GM19395 (cell line): ENCODE data around the gene RAD51AP2.
"Not testable (repeated sequence)": the region's sequence is repeated elsewhere in the genome, so short reads cannot be mapped to it uniquely, and the experiment has no call there.

ENCODE experiments used
- ATAC-seq: cut with Tn5 transposase; IDR thresholded peaks from one replicate; pipeline ENCODE4 v1.9.1; 2021; ENCODE audit warnings: mild to moderate bottlenecking, moderate library complexity; ENCODE audit not compliant: unreplicated experiment

Gene RAD51AP2

GRCh38 chr2:17538022-17538843, 20.0 kb upstream of the RAD51AP2 start:
- ATAC-seq: peak; percentile 40

- ATAC-seq: no peak
Observed at GRCh38 chr2:17536416-17536815, 18.2 kb upstream of the RAD51AP2 start.

DNA sequence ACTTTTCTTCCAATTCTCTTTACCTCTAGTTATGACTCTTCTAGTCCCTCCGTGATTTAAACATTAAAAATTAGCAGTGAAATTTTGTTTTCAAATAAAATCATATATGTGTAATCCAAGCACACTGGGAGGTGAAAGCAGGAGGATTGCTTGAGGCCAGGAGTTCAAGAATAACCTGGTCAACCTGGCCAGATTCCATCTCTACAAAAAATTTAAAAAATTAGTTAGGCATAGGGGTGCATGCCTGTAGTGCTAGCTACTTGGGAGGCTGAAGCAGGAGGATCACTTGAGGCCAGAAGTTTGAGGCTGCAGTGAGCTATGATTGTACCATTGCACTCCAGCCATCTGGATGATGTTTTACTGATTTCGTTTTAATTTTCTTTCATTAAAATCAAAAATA, 15.3 kb upstream of the RAD51AP2 start:
- no peak for ATAC-seq

DNA sequence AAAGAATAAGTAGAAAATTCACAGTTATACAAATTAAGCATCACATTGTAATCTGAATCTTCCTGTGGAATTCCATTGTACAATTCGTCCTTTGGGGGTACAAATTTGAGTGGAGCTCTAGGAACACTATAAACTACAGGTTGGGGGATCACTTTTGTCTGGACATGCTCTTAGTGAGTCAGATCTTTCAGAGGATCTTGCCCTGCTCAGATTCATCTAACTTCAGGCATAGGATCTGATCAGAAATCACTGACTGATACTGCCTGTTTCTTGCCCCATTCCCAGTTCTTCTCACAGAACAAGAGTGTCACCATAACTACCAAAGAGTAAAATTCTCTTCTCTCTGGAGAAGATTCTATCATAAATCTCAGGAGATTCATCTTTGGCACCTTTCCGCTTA, 11.5 kb upstream of the RAD51AP2 start:
- no peak for ATAC-seq

GRCh38 chr2:17522303-17522702, 4.1 kb upstream of the RAD51AP2 start:
- no peak for ATAC-seq

DNA sequence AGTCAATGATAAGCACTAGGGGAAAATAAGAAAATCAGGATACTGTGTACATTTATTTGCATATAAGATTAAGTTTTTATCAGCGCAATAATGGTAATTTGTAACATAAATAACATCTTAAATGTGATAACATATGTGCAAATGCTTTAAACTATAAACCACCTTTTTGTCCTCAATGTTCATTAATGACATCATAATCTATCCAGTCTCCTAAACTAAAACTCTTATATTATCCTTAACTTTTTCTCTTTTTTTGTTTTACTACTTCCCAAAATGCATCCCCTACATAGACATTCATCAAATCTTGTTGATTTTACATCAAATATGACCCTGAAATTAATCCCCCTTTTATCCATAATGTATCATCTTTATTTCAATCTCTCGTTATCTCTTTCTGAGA, 3.4 kb upstream of the RAD51AP2 start:
- ATAC-seq: no peak

DNA sequence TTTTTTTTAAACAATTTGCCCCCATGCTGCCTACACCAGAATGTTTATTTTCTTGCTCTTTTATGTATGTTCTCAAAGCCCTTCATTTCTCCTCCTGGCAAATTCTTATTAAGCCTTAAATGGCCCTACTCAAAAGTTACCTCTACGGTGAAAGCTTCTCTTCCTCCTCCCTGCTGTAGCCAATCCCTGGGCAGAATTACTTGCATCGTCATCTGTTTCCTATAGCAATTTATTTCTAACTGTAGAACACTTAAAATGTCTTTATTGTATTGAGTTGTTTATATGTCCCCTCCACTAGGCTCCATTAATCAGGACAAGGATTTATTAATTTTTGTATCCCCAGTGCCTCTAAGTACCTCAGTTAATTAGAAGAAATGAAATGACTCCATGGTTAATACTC, 2.5 kb upstream of the RAD51AP2 start:
- ATAC-seq: no peak

DNA sequence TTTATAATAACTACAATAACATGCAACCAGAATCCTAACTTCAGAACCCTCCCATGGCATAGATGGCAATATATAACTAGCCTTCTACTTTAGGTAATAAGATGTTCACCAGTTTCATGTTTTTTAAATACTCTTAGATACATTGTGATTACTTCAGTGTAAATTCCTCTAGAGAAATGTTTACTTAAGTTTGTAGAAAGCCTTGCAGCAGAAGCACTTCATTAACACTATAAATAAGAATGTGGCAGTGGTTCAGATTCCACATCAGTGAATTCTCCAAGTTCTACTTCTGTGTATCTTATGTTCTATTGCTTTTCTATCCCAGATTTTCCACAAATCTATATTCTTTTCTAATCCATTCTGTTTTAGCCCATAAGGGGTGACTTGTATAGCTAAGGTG, 1.2 kb upstream of the RAD51AP2 start:
- no peak for ATAC-seq

- ATAC-seq: peak; percentile 48
Observed at GRCh38 chr2:17517481-17518211, 594 bp downstream of the RAD51AP2 start.

- peak; percentile 39 for ATAC-seq
Observed at GRCh38 chr2:17515652-17516051, 2.6 kb downstream of the RAD51AP2 start.

DNA sequence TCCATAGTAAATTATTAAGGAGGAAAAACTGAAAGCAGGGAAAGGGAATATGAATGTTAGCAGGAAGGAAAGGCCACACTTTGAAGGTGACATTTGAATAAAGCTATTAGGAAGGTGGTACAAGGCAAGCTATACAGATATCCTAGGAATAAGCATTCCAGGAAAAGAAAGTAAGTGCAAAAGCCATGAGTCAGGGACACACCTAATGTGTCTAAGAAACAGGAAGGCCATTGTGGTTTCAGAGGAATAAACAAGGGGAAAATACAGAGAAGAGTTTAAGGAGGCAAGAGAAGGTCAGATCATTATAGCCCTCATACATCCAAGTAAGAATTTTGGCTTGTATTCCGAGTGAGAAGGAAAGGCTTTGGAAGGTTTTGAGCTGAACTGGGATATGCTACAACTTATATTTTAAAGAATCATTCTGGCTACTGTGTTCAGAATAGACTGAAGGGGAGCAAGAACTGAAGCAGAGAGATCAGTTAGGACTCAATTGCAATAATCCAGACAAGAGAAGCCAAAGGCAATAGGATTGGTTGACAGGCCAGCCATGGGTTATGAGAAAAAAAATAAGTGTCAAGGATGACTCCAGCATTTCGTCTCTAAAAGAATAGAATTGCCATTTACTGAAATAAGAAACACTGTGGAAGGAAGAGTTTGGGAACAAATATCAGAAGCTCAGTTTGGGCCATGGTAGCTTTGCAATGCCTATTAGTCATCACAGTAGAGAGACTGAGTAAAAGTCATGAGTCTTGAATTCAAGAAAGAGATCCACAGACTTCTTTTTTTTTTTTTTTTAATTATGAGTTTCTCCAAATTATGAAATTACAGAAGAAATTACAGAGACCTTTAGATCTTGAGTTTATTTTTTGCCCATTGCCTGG, 11.3 kb downstream of the RAD51AP2 start:
- ATAC-seq: no peak

DNA sequence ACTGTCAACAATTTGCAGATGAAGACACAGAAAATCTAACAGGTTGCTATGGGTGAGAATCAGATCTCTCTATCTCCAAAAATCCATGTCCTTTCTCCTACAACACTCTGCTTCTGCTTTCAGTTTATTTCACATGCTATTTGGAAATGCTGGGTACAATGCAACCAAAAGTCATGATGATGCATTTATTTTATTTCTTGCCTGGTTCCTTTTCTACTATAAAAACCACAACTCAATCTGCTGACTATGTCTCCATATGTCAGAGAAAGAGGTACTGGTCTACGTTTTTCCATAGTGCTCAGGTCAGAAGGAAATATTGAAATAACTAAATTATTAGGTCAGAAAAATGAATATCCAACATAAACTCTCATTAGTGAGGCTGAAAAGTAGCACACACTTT, 20.5 kb downstream of the RAD51AP2 start:
- ATAC-seq: no peak

DNA sequence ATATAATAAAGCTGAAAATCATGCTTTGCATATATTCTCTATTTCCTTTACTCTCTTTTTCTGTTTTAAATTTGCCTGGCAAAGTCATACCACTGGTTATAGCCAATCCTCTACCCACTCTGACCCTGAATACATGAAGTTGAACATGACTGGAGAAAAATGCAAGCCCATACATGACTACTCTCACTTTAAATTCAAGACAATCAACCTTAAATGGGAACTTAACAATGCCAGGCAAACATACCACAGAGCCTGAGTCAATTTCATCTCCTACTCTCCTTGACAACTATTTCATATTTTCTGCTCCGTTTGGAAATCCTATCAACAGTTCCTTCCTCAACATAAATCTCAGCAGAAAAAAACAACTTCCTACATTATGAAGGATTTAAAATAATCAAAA, 22.6 kb downstream of the RAD51AP2 start:
- ATAC-seq: no peak

- not testable (repeated sequence) for ATAC-seq
Observed at GRCh38 chr2:17490165-17490564, 28.1 kb downstream of the RAD51AP2 start.

GRCh38 chr2:17488610-17489009, 29.6 kb downstream of the RAD51AP2 start:
- ATAC-seq: not testable (repeated sequence)

- no peak for ATAC-seq
Observed at GRCh38 chr2:17483496-17483895, 34.7 kb downstream of the RAD51AP2 start.

GRCh38 chr2:17482651-17483050, 35.6 kb downstream of the RAD51AP2 start:
- ATAC-seq: no peak

- ATAC-seq: no peak
Observed at GRCh38 chr2:17479875-17480274, 38.4 kb downstream of the RAD51AP2 start.

GRCh38 chr2:17476830-17477229, 41.4 kb downstream of the RAD51AP2 start:
- no peak for ATAC-seq

- ATAC-seq: no peak
Observed at GRCh38 chr2:17476064-17476463, 42.2 kb downstream of the RAD51AP2 start.

DNA sequence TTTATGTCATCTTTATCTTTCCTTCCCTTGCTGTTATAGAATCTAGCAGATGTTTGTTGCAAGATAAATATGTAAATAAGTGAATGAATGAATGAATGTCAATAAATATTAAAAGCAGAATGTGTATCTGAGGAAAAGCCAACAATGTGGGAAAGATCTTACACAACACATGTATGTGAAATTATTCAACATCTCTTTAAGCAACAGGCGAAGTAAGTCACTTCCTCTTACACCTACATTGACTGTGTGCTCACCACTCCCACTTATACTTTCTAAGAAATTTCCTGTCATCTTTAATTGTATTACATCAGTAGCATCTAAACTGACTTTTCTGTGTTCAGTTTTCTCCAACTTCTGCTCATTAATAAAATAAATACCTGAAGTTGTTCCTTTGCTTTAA, 43.0 kb downstream of the RAD51AP2 start:
- no peak for ATAC-seq
